Bronchial epithelial cell (primary cell): ENCODE data around the gene PLXNA4. TPM values are rescaled to one million over a fixed set of nuclear protein-coding genes. Genes with fewer than 3 reads are reported as not detected.

ENCODE experiments used
- DNase-seq: peaks from one replicate; pipeline ENCODE4 v3.0.0-alpha.2; 2010; ENCODE audit warnings: low read depth
- FAIRE-seq: peaks from 2 replicates; lab custom pipeline; 2011; peaks lifted over from hg19 to GRCh38; lab: Jason Lieb, UNC
- H3K27me3 ChIP-seq: 2 replicates; pipeline ENCODE4 v1.5.1; 2011; ENCODE audit warnings: low read length; ENCODE audit not compliant: control insufficient read depth, insufficient read depth
- H3K36me3 ChIP-seq: 2 replicates; pipeline ENCODE4 v1.5.1; 2011; ENCODE audit warnings: low read length; ENCODE audit not compliant: control insufficient read depth, insufficient read depth
- H3K4me3 ChIP-seq: 2 replicates; pipeline ENCODE4 v1.5.1; 2011; ENCODE audit warnings: mild to moderate bottlenecking, low read depth, low read length, control low read depth
- total RNA-seq: library from RNA; depleted of rRNA; stranded (reverse); fragments of >200 nt; gene quantifications from 2 replicates; pipeline ENCODE4 v1.2.1, GENCODE V29; 2014
- TF ChIP-seq, protein P1 (sequence below): IDR thresholded peaks from 2 replicates; pipeline ENCODE4 v1.5.1; 2011; ENCODE audit warnings: mild to moderate bottlenecking, moderate library complexity, low read length, control low read depth, inconsistent platforms; ENCODE audit not compliant: insufficient read depth, severe bottlenecking

PLXNA4 gene
- total RNA-seq, 1 donor from 2014 or later = under 0.01 TPM

DNA sequence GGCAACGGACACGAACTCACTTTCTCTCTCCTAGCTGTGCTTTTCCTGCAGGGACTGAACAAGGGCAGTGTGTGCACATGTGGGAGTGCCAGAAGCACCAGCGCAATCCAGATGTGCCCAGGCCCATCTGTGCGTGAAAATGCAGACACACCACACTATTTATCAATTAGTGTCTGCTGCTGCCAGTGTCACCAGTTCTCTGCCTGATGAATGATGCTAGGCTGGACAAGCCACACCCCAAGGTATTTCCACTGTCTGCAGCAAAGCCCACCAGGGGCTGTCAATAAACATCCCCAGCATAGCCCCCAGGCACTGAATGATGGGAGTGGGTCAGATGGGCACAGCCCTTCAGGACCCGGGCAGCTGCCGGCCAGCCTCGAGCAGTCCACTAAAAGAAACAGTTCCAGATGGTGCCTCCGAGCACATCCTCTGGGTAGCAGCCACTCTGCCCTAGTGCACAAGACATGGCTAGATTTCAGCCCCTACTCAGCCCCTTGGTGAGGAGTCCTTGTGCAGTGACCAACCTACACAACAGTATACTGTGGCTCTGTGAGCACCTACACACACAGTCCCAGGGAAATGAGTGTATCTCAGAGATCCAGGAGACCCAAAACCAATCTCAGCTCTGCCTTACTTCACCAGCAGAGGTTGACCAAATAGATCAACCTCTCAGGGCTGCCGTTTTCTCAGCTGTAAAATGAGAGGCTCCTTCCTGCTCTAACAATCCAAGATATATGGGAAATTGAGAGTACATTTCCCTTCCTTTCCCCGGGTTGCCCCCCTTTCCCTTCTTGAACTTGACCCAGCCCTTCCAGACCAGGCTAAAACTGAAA is 314.7 kb downstream of the PLXNA4 start:
- DNase-seq (no peak), FAIRE-seq (no peak)
- Histone ChIP-seq H3K27me3 (no peaks in the 10 kb centered on the region), H3K4me3 (no peak overlapping the region), H3K36me3 (no peaks in the 10 kb centered on the region)
- TF ChIP-seq, protein P1, sequence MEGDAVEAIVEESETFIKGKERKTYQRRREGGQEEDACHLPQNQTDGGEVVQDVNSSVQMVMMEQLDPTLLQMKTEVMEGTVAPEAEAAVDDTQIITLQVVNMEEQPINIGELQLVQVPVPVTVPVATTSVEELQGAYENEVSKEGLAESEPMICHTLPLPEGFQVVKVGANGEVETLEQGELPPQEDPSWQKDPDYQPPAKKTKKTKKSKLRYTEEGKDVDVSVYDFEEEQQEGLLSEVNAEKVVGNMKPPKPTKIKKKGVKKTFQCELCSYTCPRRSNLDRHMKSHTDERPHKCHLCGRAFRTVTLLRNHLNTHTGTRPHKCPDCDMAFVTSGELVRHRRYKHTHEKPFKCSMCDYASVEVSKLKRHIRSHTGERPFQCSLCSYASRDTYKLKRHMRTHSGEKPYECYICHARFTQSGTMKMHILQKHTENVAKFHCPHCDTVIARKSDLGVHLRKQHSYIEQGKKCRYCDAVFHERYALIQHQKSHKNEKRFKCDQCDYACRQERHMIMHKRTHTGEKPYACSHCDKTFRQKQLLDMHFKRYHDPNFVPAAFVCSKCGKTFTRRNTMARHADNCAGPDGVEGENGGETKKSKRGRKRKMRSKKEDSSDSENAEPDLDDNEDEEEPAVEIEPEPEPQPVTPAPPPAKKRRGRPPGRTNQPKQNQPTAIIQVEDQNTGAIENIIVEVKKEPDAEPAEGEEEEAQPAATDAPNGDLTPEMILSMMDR = no peak

DNA sequence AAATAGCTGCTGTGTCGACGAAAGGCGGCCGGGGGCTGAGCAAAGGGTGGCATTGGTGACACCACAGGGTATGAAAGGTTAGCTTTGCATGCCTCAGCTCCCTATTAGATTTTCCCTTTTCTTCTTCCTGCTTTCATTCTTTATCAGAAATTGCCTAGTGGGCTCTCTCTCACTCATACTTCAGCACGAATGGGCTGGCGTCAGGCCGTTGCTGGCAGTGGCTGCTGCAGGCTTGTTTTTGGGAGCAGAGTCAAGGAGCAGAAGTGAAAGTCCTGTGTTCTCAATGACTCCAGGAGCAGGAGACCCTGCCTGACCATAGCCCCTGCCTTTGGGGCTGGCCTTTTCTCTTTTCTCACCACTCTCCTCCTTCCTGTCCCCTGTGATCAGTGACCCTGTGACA is 318.0 kb downstream of the PLXNA4 start:
- Histone ChIP-seq H3K4me3 (no peak overlapping the region), H3K36me3 (no peaks in the 10 kb centered on the region), H3K27me3 (no peaks in the 10 kb centered on the region)
- DNase-seq = no peak
- no peak for FAIRE-seq
- TF ChIP-seq, protein P1 = no peak

DNA sequence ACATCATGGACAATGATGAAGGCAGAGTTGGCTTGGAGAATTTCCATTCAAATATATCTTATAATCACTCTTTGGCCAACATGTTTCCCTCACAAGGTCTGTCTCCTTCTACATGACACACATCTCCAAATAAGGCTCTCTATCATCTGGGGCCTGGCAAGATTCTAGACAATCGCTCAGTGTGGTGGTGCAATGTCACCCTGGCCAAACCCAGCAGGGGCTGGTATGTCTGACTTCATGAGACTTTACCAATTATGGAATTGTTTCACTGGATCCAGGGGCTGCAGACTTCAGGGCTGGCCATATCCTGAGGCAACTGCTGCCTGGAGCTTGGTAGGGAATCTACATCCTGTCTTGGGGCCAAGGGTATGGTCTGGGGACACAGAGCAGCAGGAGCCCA is 319.0 kb downstream of the PLXNA4 start:
- TF ChIP-seq, protein P1 = no peak
- Histone ChIP-seq H3K36me3 (no peaks in the 10 kb centered on the region), H3K27me3 (no peaks in the 10 kb centered on the region), H3K4me3 (no peak overlapping the region)
- FAIRE-seq (no peak), DNase-seq (no peak)

DNA sequence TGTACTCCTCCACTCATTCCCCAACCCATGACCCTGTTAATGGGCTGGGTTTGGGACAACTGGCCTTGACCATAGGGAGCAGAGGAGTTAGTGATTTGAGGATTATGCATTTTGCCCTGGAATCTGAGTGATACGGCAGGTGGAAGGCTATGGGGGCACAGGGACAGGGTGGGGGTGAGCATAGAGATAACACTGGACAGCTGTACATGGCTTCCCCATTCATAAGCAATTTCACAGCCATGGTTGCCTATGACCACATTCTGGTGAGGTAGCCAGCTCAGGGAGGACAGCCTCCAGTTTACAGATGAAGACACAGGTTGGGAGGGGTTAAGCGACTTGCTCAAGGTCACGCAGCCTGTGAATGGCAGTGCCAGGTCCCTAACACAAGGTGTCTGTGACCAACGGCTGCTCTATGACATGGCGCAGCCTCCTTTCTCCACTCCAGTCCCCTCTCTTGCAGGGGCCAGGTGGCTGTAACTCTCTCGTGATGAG is 319.5 kb downstream of the PLXNA4 start:
- no peak for DNase-seq
- Histone ChIP-seq H3K27me3 (no peaks in the 10 kb centered on the region), H3K36me3 (no peaks in the 10 kb centered on the region), H3K4me3 (no peak overlapping the region)
- no peak for FAIRE-seq
- TF ChIP-seq, protein P1 = no peak

DNA sequence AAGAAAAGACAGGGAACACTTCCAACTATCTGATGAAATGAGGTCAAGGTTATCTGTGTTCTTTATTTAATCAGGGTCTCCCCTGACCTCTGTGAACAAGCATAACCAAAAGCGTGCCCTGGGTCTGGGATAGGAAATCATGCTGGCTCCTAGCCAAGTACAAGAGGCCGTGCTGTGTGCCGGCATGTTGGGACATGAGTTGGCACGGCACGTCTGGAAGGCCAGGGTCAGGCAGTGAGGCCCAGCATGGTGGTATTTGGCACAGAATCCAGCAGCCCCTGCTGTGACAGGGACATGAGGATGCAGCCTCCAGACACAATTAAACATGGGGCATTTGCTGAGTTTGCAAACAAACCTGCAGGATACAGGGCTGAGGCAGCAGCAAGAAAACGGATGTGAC is 320.4 kb downstream of the PLXNA4 start:
- TF ChIP-seq, protein P1 = no peak
- peak; percentile 50 for DNase-seq
- peak; percentile 7 for FAIRE-seq

More for the DNA sequence above, 320.4 kb downstream of the PLXNA4 start:
- no peaks in the 10 kb centered on the region for H3K36me3 ChIP-seq
- no peaks in the 10 kb centered on the region for H3K27me3 ChIP-seq
- no peak overlapping the region for H3K4me3 ChIP-seq
